Panc1 (cell line): ENCODE results near the gene DEFB108B.
"Not testable (repeated sequence)": the region's sequence is repeated elsewhere in the genome, so short reads cannot be mapped to it uniquely, and the experiment has no call there.

Experiments used
- CTCF ChIP-seq: fragments of 450-650 bp; IDR thresholded peaks from 2 replicates; pipeline ENCODE4 v1.5.1; 2017; ENCODE audit warnings: mild to moderate bottlenecking
- POLR2AphosphoS5 ChIP-seq: IDR thresholded peaks from 2 replicates; pipeline ENCODE4 v1.6.1; 2012; ENCODE audit warnings: mild to moderate bottlenecking, low read depth, low read length, moderate library complexity
- REST ChIP-seq, 2 experiments: IDR thresholded peaks; 2 replicates each; pipeline ENCODE4 v1.6.1; 2011 to 2012; ENCODE audit warnings: low read depth in 2 of 2, control low read depth in 1 of 2, low read length in 1 of 2, mild to moderate bottlenecking in 1 of 2, moderate library complexity in 1 of 2; ENCODE audit not compliant: insufficient read depth in 1 of 2
- SIN3A ChIP-seq: IDR thresholded peaks from 2 replicates; pipeline ENCODE4 v1.6.1; 2012; ENCODE audit warnings: low read depth, mild to moderate bottlenecking, low read length, moderate library complexity, borderline replicate concordance; ENCODE audit not compliant: insufficient read depth
- TCF7L2 ChIP-seq: IDR thresholded peaks from 2 replicates; pipeline ENCODE4 v1.6.1; 2011; ENCODE audit warnings: mild to moderate bottlenecking, low read depth, low read length, inconsistent platforms

GRCh38 chr11:71813481-71814355 lies 19.3 kb upstream of the DEFB108B start:
- TF ChIP-seq REST (IDR thresholded peaks at IDR 0.05; ENCODE audit: insufficient read depth in 1 of 2, low read depth in 2 of 2, low read length in 1 of 2); TCF7L2; POLR2AphosphoS5; SIN3A: not testable (repeated sequence)
- peak; percentile 80 for TF ChIP-seq CTCF
